ENCODE results near the gene LRP1. TPM values are rescaled to one million over a fixed set of nuclear protein-coding genes. Genes with fewer than 3 reads are reported as not detected.
A peak's percentile ranks its signal among the peaks of the same experiment; 100 is the strongest.

Gene LRP1
- polyA plus RNA-seq, 2 donors = 29.6 to 47.6 TPM

DNA sequence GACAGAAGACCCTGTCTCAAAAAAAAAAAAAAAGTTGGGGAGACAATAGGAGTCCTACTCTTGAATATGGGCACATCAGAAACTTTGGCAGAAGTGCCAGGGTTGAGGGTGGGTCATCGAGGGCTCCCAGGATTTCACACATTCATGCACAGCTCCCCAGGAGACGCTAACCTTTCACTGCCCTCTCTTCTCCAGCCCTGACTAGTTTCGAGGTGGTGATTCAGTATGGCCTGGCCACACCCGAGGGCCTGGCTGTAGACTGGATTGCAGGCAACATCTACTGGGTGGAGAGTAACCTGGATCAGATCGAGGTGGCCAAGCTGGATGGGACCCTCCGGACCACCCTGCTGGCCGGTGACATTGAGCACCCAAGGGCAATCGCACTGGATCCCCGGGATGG lies 48.6 kb downstream of the LRP1 start:
- 60 to 65% methylated on average over 9 of the region's 9 CpGs for WGBS, 2 donors
- Histone ChIP-seq H3K4me3 (ENCODE audit: low read depth in 1 of 2, low read length in 2 of 2) (peak overlapping the region in 1 of 2 donors; percentile 19), H3K36me3 (ENCODE audit: control insufficient read depth in 2 of 2, insufficient read depth in 2 of 2, low read length in 1 of 2) (peaks cover 0 to 49% of the 10 kb centered on the region in 2 donors), H3K27ac (ENCODE audit: low read depth in 2 of 2, low read length in 1 of 2) (peak overlapping the region; percentile 79 to 81), H3K4me1 (ENCODE audit: control insufficient read depth in 2 of 2, insufficient read depth in 2 of 2, low read length in 1 of 2) (peaks cover 4 to 36% of the 10 kb centered on the region in 2 donors), H3K27me3 (ENCODE audit: control insufficient read depth in 1 of 2, insufficient read depth in 2 of 2, low read length in 2 of 2) (no peaks in the 10 kb centered on the region), H3K9me3 (ENCODE audit: control insufficient read depth in 2 of 2, insufficient read depth in 1 of 2, low read depth in 1 of 2, low read length in 1 of 2) (no peaks in the 10 kb centered on the region)

DNA sequence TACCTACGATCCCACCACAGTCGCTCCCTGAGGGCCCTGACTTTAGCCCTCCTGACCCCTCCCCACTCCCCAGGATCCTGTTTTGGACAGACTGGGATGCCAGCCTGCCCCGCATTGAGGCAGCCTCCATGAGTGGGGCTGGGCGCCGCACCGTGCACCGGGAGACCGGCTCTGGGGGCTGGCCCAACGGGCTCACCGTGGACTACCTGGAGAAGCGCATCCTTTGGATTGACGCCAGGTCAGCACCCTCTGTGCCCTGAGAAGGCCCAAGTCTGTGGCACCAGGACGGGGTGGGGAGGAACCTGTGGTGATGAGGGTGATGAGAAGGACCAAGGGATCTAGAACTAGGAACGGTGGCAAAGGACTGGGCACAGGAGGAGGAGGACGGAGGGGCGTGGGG lies 49.1 kb downstream of the LRP1 start:
- no peaks in the 10 kb centered on the region for H3K27me3 ChIP-seq (ENCODE audit: control insufficient read depth in 1 of 2, insufficient read depth in 2 of 2, low read length in 2 of 2)
- peaks cover 4 to 36% of the 10 kb centered on the region in 2 donors for H3K4me1 ChIP-seq (ENCODE audit: control insufficient read depth in 2 of 2, insufficient read depth in 2 of 2, low read length in 1 of 2)
- H3K4me3 ChIP-seq (ENCODE audit: low read depth in 1 of 2, low read length in 2 of 2) = peak overlapping the region in 1 of 2 donors; percentile 19
- H3K36me3 ChIP-seq (ENCODE audit: control insufficient read depth in 2 of 2, insufficient read depth in 2 of 2, low read length in 1 of 2) = peaks cover 0 to 49% of the 10 kb centered on the region in 2 donors
- WGBS, 2 donors = 86 to 87% methylated on average over 16 of the region's 16 CpGs
- H3K27ac ChIP-seq (ENCODE audit: low read depth in 2 of 2, low read length in 1 of 2) = peak overlapping the region; percentile 52 to 81
- no peaks in the 10 kb centered on the region for H3K9me3 ChIP-seq (ENCODE audit: control insufficient read depth in 2 of 2, insufficient read depth in 1 of 2, low read depth in 1 of 2, low read length in 1 of 2)

DNA sequence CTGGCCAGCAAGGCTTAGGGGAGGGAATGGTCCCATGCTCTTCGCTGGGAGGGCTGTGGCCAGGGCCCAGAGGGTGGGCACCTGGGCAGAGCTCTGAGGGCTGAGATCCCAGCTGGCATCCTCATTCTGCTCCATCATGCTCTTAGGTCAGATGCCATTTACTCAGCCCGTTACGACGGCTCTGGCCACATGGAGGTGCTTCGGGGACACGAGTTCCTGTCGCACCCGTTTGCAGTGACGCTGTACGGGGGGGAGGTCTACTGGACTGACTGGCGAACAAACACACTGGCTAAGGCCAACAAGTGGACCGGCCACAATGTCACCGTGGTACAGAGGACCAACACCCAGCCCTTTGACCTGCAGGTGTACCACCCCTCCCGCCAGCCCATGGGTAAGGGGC lies 49.9 kb downstream of the LRP1 start:
- H3K4me3 ChIP-seq (ENCODE audit: low read depth in 1 of 2, low read length in 2 of 2) = no peak overlapping the region
- WGBS, 2 donors = 87% methylated on average over 14 of the region's 14 CpGs
- H3K36me3 ChIP-seq (ENCODE audit: control insufficient read depth in 2 of 2, insufficient read depth in 2 of 2, low read length in 1 of 2) = peaks cover 0 to 47% of the 10 kb centered on the region in 2 donors
- H3K27ac ChIP-seq (ENCODE audit: low read depth in 2 of 2, low read length in 1 of 2) = no peak overlapping the region
- peaks cover 4 to 30% of the 10 kb centered on the region in 2 donors for H3K4me1 ChIP-seq (ENCODE audit: control insufficient read depth in 2 of 2, insufficient read depth in 2 of 2, low read length in 1 of 2)
- no peaks in the 10 kb centered on the region for H3K9me3 ChIP-seq (ENCODE audit: control insufficient read depth in 2 of 2, insufficient read depth in 1 of 2, low read depth in 1 of 2, low read length in 1 of 2)
- H3K27me3 ChIP-seq (ENCODE audit: control insufficient read depth in 1 of 2, insufficient read depth in 2 of 2, low read length in 2 of 2) = no peaks in the 10 kb centered on the region

DNA sequence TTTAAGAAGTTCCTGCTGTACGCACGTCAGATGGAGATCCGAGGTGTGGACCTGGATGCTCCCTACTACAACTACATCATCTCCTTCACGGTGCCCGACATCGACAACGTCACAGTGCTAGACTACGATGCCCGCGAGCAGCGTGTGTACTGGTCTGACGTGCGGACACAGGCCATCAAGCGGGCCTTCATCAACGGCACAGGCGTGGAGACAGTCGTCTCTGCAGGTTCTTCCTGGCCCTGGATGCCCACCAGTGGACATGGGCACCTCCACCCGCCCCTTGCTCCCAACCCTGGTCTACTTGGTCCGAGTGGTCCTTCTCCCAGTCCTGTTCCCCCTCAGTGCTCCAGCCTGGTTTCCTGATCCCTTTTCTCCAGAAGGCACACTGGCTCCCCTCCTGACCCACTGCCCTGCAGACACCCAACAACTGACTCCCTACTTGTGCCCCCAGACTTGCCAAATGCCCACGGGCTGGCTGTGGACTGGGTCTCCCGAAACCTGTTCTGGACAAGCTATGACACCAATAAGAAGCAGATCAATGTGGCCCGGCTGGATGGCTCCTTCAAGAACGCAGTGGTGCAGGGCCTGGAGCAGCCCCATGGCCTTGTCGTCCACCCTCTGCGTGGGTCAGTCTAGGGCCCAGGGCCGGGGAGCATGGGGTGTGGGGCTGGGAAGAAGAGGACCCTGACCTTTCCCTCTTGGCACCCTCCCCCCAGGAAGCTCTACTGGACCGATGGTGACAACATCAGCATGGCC lies 51.2 kb downstream of the LRP1 start:
- H3K27ac ChIP-seq (ENCODE audit: low read depth in 2 of 2, low read length in 1 of 2) = no peak overlapping the region
- 89 to 90% methylated on average over 26 to 27 of the region's 27 CpGs for WGBS, 2 donors
- H3K4me1 ChIP-seq (ENCODE audit: control insufficient read depth in 2 of 2, insufficient read depth in 2 of 2, low read length in 1 of 2) = peaks cover 4 to 29% of the 10 kb centered on the region in 2 donors
- H3K36me3 ChIP-seq (ENCODE audit: control insufficient read depth in 2 of 2, insufficient read depth in 2 of 2, low read length in 1 of 2) = peaks cover 0 to 52% of the 10 kb centered on the region in 2 donors
- no peak overlapping the region for H3K4me3 ChIP-seq (ENCODE audit: low read depth in 1 of 2, low read length in 2 of 2)
- H3K27me3 ChIP-seq (ENCODE audit: control insufficient read depth in 1 of 2, insufficient read depth in 2 of 2, low read length in 2 of 2) = no peaks in the 10 kb centered on the region
- H3K9me3 ChIP-seq (ENCODE audit: control insufficient read depth in 2 of 2, insufficient read depth in 1 of 2, low read depth in 1 of 2, low read length in 1 of 2) = no peaks in the 10 kb centered on the region

GRCh38 chr12:57180321-57180989 lies 52.2 kb downstream of the LRP1 start:
- no peaks in the 10 kb centered on the region for H3K9me3 ChIP-seq (ENCODE audit: control insufficient read depth in 2 of 2, insufficient read depth in 1 of 2, low read depth in 1 of 2, low read length in 1 of 2)
- peaks cover 4 to 20% of the 10 kb centered on the region in 2 donors for H3K4me1 ChIP-seq (ENCODE audit: control insufficient read depth in 2 of 2, insufficient read depth in 2 of 2, low read length in 1 of 2)
- peak overlapping the region; percentile 26 to 86 for H3K27ac ChIP-seq (ENCODE audit: low read depth in 2 of 2, low read length in 1 of 2)
- H3K27me3 ChIP-seq (ENCODE audit: control insufficient read depth in 1 of 2, insufficient read depth in 2 of 2, low read length in 2 of 2) = no peaks in the 10 kb centered on the region
- H3K4me3 ChIP-seq (ENCODE audit: low read depth in 1 of 2, low read length in 2 of 2) = no peak overlapping the region
- 89 to 94% methylated on average over 20 of the region's 20 CpGs for WGBS, 2 donors
- H3K36me3 ChIP-seq (ENCODE audit: control insufficient read depth in 2 of 2, insufficient read depth in 2 of 2, low read length in 1 of 2) = peaks cover 0 to 61% of the 10 kb centered on the region in 2 donors

- Histone ChIP-seq H3K4me3 (ENCODE audit: low read depth in 1 of 2, low read length in 2 of 2) (no peak overlapping the region), H3K27me3 (ENCODE audit: control insufficient read depth in 1 of 2, insufficient read depth in 2 of 2, low read length in 2 of 2) (no peaks in the 10 kb centered on the region), H3K4me1 (ENCODE audit: control insufficient read depth in 2 of 2, insufficient read depth in 2 of 2, low read length in 1 of 2) (peaks cover 4 to 18% of the 10 kb centered on the region in 2 donors), H3K27ac (ENCODE audit: low read depth in 2 of 2, low read length in 1 of 2) (peak overlapping the region; percentile 26 to 86), H3K9me3 (ENCODE audit: control insufficient read depth in 2 of 2, insufficient read depth in 1 of 2, low read depth in 1 of 2, low read length in 1 of 2) (no peaks in the 10 kb centered on the region), H3K36me3 (ENCODE audit: control insufficient read depth in 2 of 2, insufficient read depth in 2 of 2, low read length in 1 of 2) (peaks cover 0 to 67% of the 10 kb centered on the region in 2 donors)
- WGBS, 2 donors = 68 to 72% methylated on average over 9 of the region's 9 CpGs
These were observed 52.8 kb downstream of the LRP1 start for GRCh38 chr12:57181072-57181471.

DNA sequence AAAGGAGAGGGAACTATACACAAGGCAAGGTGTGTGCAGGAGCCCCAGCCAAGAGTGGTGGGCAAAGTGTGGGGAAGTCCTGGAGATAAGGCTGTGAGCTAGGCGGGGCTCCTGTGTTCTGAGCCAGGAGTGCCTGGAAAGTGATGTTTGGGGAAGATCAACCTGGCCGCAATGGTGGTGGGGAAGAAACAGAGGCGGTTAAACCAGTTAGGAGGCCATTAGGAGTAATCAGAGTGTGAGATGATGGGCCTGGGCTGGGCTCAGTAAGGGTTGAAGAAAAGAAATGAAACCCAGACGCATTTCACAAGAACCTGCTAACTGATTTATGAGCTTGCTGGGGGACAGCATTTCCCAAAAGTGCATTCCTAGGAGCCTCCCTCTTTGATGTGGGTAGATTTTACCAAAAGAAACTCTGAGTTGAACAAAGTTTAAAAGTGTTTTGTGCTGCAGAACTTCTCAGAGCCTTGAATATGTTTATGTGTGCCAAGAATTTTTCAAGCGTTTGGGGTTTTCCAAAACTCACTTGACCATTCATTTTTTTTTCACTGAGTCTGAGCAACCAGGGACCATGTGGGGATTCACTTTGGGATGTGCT lies 53.4 kb downstream of the LRP1 start:
- peaks cover 0 to 72% of the 10 kb centered on the region in 2 donors for H3K36me3 ChIP-seq (ENCODE audit: control insufficient read depth in 2 of 2, insufficient read depth in 2 of 2, low read length in 1 of 2)
- no peak overlapping the region for H3K4me3 ChIP-seq (ENCODE audit: low read depth in 1 of 2, low read length in 2 of 2)
- H3K27me3 ChIP-seq (ENCODE audit: control insufficient read depth in 1 of 2, insufficient read depth in 2 of 2, low read length in 2 of 2) = no peaks in the 10 kb centered on the region
- peak overlapping the region; percentile 26 to 86 for H3K27ac ChIP-seq (ENCODE audit: low read depth in 2 of 2, low read length in 1 of 2)
- H3K4me1 ChIP-seq (ENCODE audit: control insufficient read depth in 2 of 2, insufficient read depth in 2 of 2, low read length in 1 of 2) = peaks cover 4 to 14% of the 10 kb centered on the region in 2 donors
- H3K9me3 ChIP-seq (ENCODE audit: control insufficient read depth in 2 of 2, insufficient read depth in 1 of 2, low read depth in 1 of 2, low read length in 1 of 2) = no peaks in the 10 kb centered on the region
- 56 to 63% methylated on average over 5 of the region's 5 CpGs for WGBS, 2 donors

- H3K27ac ChIP-seq (ENCODE audit: low read depth in 2 of 2, low read length in 1 of 2) = no peak overlapping the region
- H3K9me3 ChIP-seq (ENCODE audit: control insufficient read depth in 2 of 2, insufficient read depth in 1 of 2, low read depth in 1 of 2, low read length in 1 of 2) = no peaks in the 10 kb centered on the region
- peaks cover 3 to 79% of the 10 kb centered on the region in 2 donors for H3K36me3 ChIP-seq (ENCODE audit: control insufficient read depth in 2 of 2, insufficient read depth in 2 of 2, low read length in 1 of 2)
- H3K4me1 ChIP-seq (ENCODE audit: control insufficient read depth in 2 of 2, insufficient read depth in 2 of 2, low read length in 1 of 2) = peaks cover 0 to 7% of the 10 kb centered on the region in 2 donors
- WGBS, 2 donors = 35 to 44% methylated on average over 13 of the region's 13 CpGs
- H3K27me3 ChIP-seq (ENCODE audit: control insufficient read depth in 1 of 2, insufficient read depth in 2 of 2, low read length in 2 of 2) = no peaks in the 10 kb centered on the region
- H3K4me3 ChIP-seq (ENCODE audit: low read depth in 1 of 2, low read length in 2 of 2) = no peak overlapping the region
These were observed 54.8 kb downstream of the LRP1 start for GRCh38 chr12:57182918-57183575.

All from esophagus (tissue), 2 donors.